ENCODE data around the gene RAB8A.
"Not testable (repeated sequence)": the region's sequence is repeated elsewhere in the genome, so short reads cannot be mapped to it uniquely, and the experiment has no call there.

RAB8A gene

DNA sequence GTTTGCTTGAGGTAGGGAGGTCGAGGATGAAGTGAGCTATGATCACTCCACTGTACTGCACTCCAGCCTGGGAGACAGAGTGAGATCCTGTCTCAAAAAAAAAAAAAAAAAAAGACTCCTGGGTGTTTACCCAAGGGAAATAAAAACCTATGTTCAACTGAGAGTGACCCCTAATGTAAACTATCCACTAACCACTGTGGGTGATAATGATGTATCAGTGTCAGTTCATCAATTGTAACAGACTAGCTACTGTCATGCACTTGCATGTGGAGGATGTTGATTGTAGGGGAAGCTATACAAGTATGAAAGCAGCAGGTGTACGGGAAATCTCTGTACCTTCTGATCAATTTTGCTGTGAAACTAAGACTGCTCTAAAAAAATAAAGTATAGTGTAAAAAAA, 64.3 kb downstream of the RAB8A start:
- H3K27me3 ChIP-seq (ENCODE audit: control insufficient read depth, insufficient read depth, low read length, poor library complexity, severe bottlenecking): no peaks in the 10 kb centered on the region
- no peak overlapping the region for H3K27ac ChIP-seq (ENCODE audit: insufficient read depth, low read depth, low read length, poor library complexity, severe bottlenecking)
- no peaks in the 10 kb centered on the region for H3K4me1 ChIP-seq (ENCODE audit: control insufficient read depth, insufficient read depth, low read length)
- H3K9me3 ChIP-seq (ENCODE audit: control insufficient read depth, low read length): no peaks in the 10 kb centered on the region
- WGBS, 2 experiments: 75 to 82% methylated on average over 1 to 2 of the region's 2 CpGs
- H3K4me3 ChIP-seq (ENCODE audit: insufficient read depth, low read depth, low read length): no peak overlapping the region
- no peaks in the 10 kb centered on the region for H3K36me3 ChIP-seq (ENCODE audit: control insufficient read depth, insufficient read depth, low read length)

DNA sequence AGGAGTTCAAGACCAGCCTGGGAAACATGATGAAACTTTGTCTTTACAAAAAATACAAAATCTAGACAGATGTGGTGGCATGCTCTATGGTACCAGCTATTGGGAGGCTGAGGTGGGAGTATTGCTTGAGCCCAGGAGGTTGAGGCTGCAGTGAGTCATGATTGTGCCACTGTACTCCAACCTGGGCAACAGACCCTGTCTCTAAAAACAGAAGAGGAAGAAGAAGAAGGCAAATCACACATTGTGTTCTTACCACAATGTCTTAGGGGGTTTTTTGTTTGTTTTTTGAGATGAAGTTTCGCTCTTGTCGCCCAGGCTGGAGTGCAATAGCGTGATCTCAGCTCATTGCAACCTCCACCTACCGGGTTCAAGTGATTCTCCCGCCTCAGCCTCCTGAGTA, 67.2 kb downstream of the RAB8A start:
- not testable (repeated sequence) for H3K4me1 ChIP-seq (ENCODE audit: control insufficient read depth, insufficient read depth, low read length); H3K4me3 ChIP-seq (ENCODE audit: insufficient read depth, low read depth, low read length); H3K36me3 ChIP-seq (ENCODE audit: control insufficient read depth, insufficient read depth, low read length); H3K27ac ChIP-seq (ENCODE audit: insufficient read depth, low read depth, low read length, poor library complexity, severe bottlenecking); H3K9me3 ChIP-seq (ENCODE audit: control insufficient read depth, low read length); H3K27me3 ChIP-seq (ENCODE audit: control insufficient read depth, insufficient read depth, low read length, poor library complexity, severe bottlenecking)
- WGBS, 2 experiments: 88 to 94% methylated on average over 5 of the region's 5 CpGs

- H3K27me3 ChIP-seq (ENCODE audit: control insufficient read depth, insufficient read depth, low read length, poor library complexity, severe bottlenecking): no peaks in the 10 kb centered on the region
- H3K4me3 ChIP-seq (ENCODE audit: insufficient read depth, low read depth, low read length): no peak overlapping the region
- no peaks in the 10 kb centered on the region for H3K4me1 ChIP-seq (ENCODE audit: control insufficient read depth, insufficient read depth, low read length)
- no peak overlapping the region for H3K27ac ChIP-seq (ENCODE audit: insufficient read depth, low read depth, low read length, poor library complexity, severe bottlenecking)
- 75 to 78% methylated on average over 4 of the region's 4 CpGs for WGBS, 2 experiments
- no peaks in the 10 kb centered on the region for H3K9me3 ChIP-seq (ENCODE audit: control insufficient read depth, low read length)
- H3K36me3 ChIP-seq (ENCODE audit: control insufficient read depth, insufficient read depth, low read length): no peaks in the 10 kb centered on the region
Measured at GRCh38 chr19:16180611-16181010, 68.9 kb downstream of the RAB8A start.
